ENCODE results near the gene SORCS2. TPM values are rescaled to one million over a fixed set of nuclear protein-coding genes. Genes with fewer than 3 reads are reported as not detected.

The SORCS2 gene
- total and polyA plus RNA-seq, 2 of the 8 experiments (the other 6 are each of a cell fraction or from before 2014, with no cell fraction given) = 0.36 to 1.8 TPM

- Histone ChIP-seq H3K27ac (ENCODE audit: low read depth, low read length) (no peak overlapping the region), H3K27me3 (replicated peaks in 1 of 4; ENCODE audit: control insufficient read depth in 3 of 4, extremely low read depth in 1 of 4, insufficient read depth in 3 of 4, low read length in 3 of 4) (no peaks in the 10 kb centered on the region), H3K9me3 (ENCODE audit: insufficient read depth in 2 of 2, low read depth in 1 of 2, low read length in 1 of 2) (0 out of 4 replicates have a peak, but pooled peaks cover 0 to 3% of the 10 kb centered on the region in 2 experiments), H3K4me3 (ENCODE audit: extremely low read depth in 1 of 4, insufficient read depth in 2 of 4, low read depth in 3 of 4, low read length in 4 of 4) (no peak overlapping the region), H4K91ac (replicated peaks; ENCODE audit: insufficient read length, low read length) (no peak overlapping the region), H3K79me1 (ENCODE audit: low read depth, low read length) (no peaks in the 10 kb centered on the region), H3K14ac (ENCODE audit: insufficient read length) (no peak overlapping the region), H3K56ac (replicated peaks; ENCODE audit: insufficient read length, low read depth, low read length) (no peak overlapping the region), H3K9ac (replicated peaks in 1 of 4; ENCODE audit: extremely low read depth in 1 of 4, low read depth in 3 of 4, low read length in 3 of 4) (no peak overlapping the region), H2BK20ac (ENCODE audit: low read length) (no peak overlapping the region), H3K23me2 (ENCODE audit: low read depth, low read length) (no peaks in the 10 kb centered on the region), H2BK5ac (ENCODE audit: low read depth, low read length) (no peak overlapping the region), H3K18ac (ENCODE audit: extremely low read depth, low read length) (no peak overlapping the region), H3K4ac (replicated peaks; ENCODE audit: insufficient read length, low read depth, low read length) (no peak overlapping the region), H3K4me2 (ENCODE audit: insufficient read depth in 1 of 2, low read depth in 2 of 2, low read length in 2 of 2) (no peak overlapping the region), H3K79me2 (ENCODE audit: control insufficient read depth in 1 of 2, insufficient read depth in 2 of 2, low read length in 2 of 2) (no peaks in the 10 kb centered on the region), H3K4me1 (replicated peaks in 1 of 4; ENCODE audit: control insufficient read depth in 3 of 4, insufficient read depth in 4 of 4, low read length in 3 of 4) (no peaks in the 10 kb centered on the region), H4K20me1 (replicated peaks in 1 of 2; ENCODE audit: control insufficient read depth in 1 of 2, insufficient read depth in 2 of 2, low read length in 2 of 2) (no peaks in the 10 kb centered on the region), H4K5ac (ENCODE audit: insufficient read length, low read depth, low read length) (no peak overlapping the region), H3K36me3 (ENCODE audit: control insufficient read depth in 2 of 4, insufficient read depth in 4 of 4, low read length in 3 of 4) (no peaks in the 10 kb centered on the region), H3K23ac (ENCODE audit: insufficient read length) (no peak overlapping the region), H4K8ac (ENCODE audit: extremely low read depth, insufficient read depth, low read length) (no peak overlapping the region), H2BK15ac (ENCODE audit: low read length) (no peak overlapping the region), H2AK5ac (ENCODE audit: low read depth, low read length) (no peak overlapping the region), H2BK12ac (ENCODE audit: low read depth, low read length) (no peak overlapping the region), H2AFZ (ENCODE audit: low read length) (no peak overlapping the region), H2BK120ac (replicated peaks; ENCODE audit: low read depth, low read length) (no peak overlapping the region)
- POLR2A ChIA-PET (ENCODE audit: partially characterized antibody) = no interaction called here
- 91% methylated on average over 8 of the region's 8 CpGs; no CpG with 5 or more reads in 1 of the 2 experiments for WGBS, 2 experiments (ENCODE audit: extremely low coverage in 1 of 2, insufficient coverage in 1 of 2, insufficient read length in 1 of 2, insufficient replicate concordance in 2 of 2, low coverage in 1 of 2, low lambda C conversion rate in 2 of 2, missing lambda C conversion rate in 1 of 2)
- CTCF ChIA-PET (ENCODE audit: partially characterized antibody) = interaction anchor here (1.2 kb wide), 1 partner anchor 35 kb away, joined by 3 read pairs; no protein-coding TSS in a partner anchor
- no peak for DNase-seq (ENCODE audit: low read depth in 1 of 2, low spot score in 2 of 2)
- no peak for TF ChIP-seq SP4 (IDR thresholded peaks at IDR 0.05; ENCODE audit: low read length)
- TF ChIP-seq RBBP5 (IDR thresholded peaks at IDR 0.05; ENCODE audit: borderline replicate concordance, low read depth, low read length) = no peak
- TF ChIP-seq CEBPB (IDR thresholded peaks at IDR 0.05; ENCODE audit: low read depth, low read length) = no peak
- TF ChIP-seq RAD21 (IDR thresholded peaks at IDR 0.05 in 1 of 2, conservative IDR thresholded peaks at IDR 0.05 in 1 of 2; ENCODE audit: low read depth in 2 of 2, low read length in 2 of 2) = no peak
- TF ChIP-seq SP1 (IDR thresholded peaks at IDR 0.05; ENCODE audit: low read depth, low read length) = no peak
- no peak for TF ChIP-seq CHD2 (IDR thresholded peaks at IDR 0.05; ENCODE audit: low read length)
- no peak for FAIRE-seq
Observed at GRCh38 chr4:7273738-7274297, 81.5 kb downstream of the SORCS2 start.
